Measurements from ENCODE around the gene MFAP1. TPM values are rescaled to one million over a fixed set of nuclear protein-coding genes. Genes with fewer than 3 reads are reported as not detected.

The MFAP1 gene
- total RNA-seq, 1 experiment from 2014 or later, result 44.7 TPM

DNA sequence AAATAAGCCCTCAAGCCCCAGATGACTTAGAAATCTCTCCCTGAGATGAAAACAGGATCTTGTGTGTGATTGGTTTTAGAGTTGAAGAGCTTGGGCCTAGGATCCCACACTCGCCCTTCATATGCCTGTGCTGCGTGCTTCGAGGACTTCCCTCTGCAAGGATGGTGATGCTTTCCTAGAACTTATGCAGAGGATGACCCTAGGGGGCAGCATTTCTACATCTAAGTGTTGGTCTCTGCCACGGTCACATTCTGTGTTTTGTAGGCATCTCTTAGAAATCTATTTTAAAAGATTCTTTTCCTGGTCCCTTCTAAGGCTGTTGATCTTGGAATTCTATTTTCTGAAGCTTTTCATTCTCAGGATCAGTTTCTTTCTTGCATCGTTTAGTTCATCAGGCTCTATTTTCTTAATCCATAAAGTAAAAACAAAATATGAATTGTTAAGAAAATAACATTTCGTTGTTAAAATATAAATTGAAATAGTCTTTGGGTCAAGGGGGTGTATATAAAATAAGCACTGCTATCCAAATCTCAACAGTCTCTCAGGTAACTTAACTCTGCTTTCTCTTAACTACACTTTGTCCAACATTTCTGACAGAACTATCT is 48.0 kb upstream of the MFAP1 start:
- H4K8ac ChIP-seq (replicated peaks; ENCODE audit: insufficient read length, low read depth, low read length), result no peak overlapping the region
- H3K27me3 Mint-ChIP-seq (ENCODE audit: low read depth), result no peaks in the 10 kb centered on the region
- WGBS (ENCODE audit: extremely low coverage, insufficient read length, low lambda C conversion rate), result no CpG with 5 or more reads among the region's 6 CpGs

More for the DNA sequence above, 48.0 kb upstream of the MFAP1 start:
- Histone ChIP-seq H3K79me1 (ENCODE audit: insufficient read depth, low read depth, low read length, poor library complexity, severe bottlenecking) (no peaks in the 10 kb centered on the region), H3K23ac (ENCODE audit: insufficient read length, low read depth, low read length) (no peak overlapping the region), H2BK5ac (ENCODE audit: insufficient read length, low read length) (no peak overlapping the region), H2BK12ac (ENCODE audit: insufficient read length, low read depth, low read length) (no peak overlapping the region), H3K23me2 (ENCODE audit: insufficient read length, low read depth, low read length, poor library complexity, severe bottlenecking) (no peaks in the 10 kb centered on the region), H2AFZ (ENCODE audit: low read length) (no peak overlapping the region), H2BK120ac (ENCODE audit: low read depth, low read length, poor library complexity, severe bottlenecking) (no peak overlapping the region), H2BK15ac (ENCODE audit: low read depth, low read length) (no peak overlapping the region), H4K91ac (ENCODE audit: insufficient read length, low read depth, low read length) (no peak overlapping the region), H2AK5ac (ENCODE audit: insufficient read length, low read length) (no peak overlapping the region), H3K4ac (ENCODE audit: low read depth, low read length) (no peak overlapping the region), H2BK20ac (ENCODE audit: low read depth, low read length, poor library complexity, severe bottlenecking) (no peak overlapping the region), H3K56ac (ENCODE audit: insufficient read length, low read depth, low read length) (no peak overlapping the region), H4K20me1 (ENCODE audit: control insufficient read depth, insufficient read depth, insufficient read length) (no peaks in the 10 kb centered on the region), H3K9ac (ENCODE audit: extremely low read depth, insufficient read length, low read length) (no peak overlapping the region), H3K14ac (ENCODE audit: insufficient read depth, low read length) (no peak overlapping the region), H4K5ac (ENCODE audit: insufficient read length, low read depth, low read length) (no peak overlapping the region), H3K79me2 (ENCODE audit: insufficient read depth, low read length) (no peaks in the 10 kb centered on the region), H3K4me2 (ENCODE audit: insufficient read depth, insufficient read length, low read length) (no peak overlapping the region), H3K27me3 (ENCODE audit: insufficient read depth, low read length) (no peaks in the 10 kb centered on the region), H3K4me1 (ENCODE audit: insufficient read depth, low read length) (no peaks in the 10 kb centered on the region), H3T11ph (ENCODE audit: low read length) (no peak overlapping the region), H3K18ac (ENCODE audit: insufficient read length, low read depth, low read length) (no peak overlapping the region), H3K27ac (ENCODE audit: insufficient read length, low read depth, low read length) (no peak overlapping the region), H3K9me3 (ENCODE audit: control insufficient read depth, low read depth, low read length) (no peaks in the 10 kb centered on the region)
- H3K4me1 Mint-ChIP-seq, result no peaks in the 10 kb centered on the region
- no peaks in the 10 kb centered on the region for H3K9me3 Mint-ChIP-seq
- TF ChIP-seq, protein P1, sequence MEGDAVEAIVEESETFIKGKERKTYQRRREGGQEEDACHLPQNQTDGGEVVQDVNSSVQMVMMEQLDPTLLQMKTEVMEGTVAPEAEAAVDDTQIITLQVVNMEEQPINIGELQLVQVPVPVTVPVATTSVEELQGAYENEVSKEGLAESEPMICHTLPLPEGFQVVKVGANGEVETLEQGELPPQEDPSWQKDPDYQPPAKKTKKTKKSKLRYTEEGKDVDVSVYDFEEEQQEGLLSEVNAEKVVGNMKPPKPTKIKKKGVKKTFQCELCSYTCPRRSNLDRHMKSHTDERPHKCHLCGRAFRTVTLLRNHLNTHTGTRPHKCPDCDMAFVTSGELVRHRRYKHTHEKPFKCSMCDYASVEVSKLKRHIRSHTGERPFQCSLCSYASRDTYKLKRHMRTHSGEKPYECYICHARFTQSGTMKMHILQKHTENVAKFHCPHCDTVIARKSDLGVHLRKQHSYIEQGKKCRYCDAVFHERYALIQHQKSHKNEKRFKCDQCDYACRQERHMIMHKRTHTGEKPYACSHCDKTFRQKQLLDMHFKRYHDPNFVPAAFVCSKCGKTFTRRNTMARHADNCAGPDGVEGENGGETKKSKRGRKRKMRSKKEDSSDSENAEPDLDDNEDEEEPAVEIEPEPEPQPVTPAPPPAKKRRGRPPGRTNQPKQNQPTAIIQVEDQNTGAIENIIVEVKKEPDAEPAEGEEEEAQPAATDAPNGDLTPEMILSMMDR (conservative IDR thresholded peaks at IDR 0.05), result peak; percentile 79
- no peak overlapping the region for H3K27ac Mint-ChIP-seq
- peaks cover 5 to 35% (median 17%) of the 10 kb centered on the region in 3 experiments; a peak in 6 of 7 replicates for H3K36me3 Mint-ChIP-seq (ENCODE audit: insufficient read depth in 1 of 3, low read depth in 3 of 3)
- peak; percentile 62 for DNase-seq
- H3K4me3 Mint-ChIP-seq, result no peak overlapping the region

Measured in H9 (cell line).